GM21737 (cell line): ENCODE results near the gene EMP2.
A peak's percentile ranks its signal among the peaks of the same experiment; 100 is the strongest.
"Not testable (repeated sequence)": the region's sequence is repeated elsewhere in the genome, so short reads cannot be mapped to it uniquely, and the experiment has no call there.

Experiments used
- ATAC-seq: cut with Tn5 transposase; IDR thresholded peaks from one replicate; pipeline ENCODE4 v1.9.1; 2021; ENCODE audit warnings: mild to moderate bottlenecking, moderate library complexity; ENCODE audit not compliant: unreplicated experiment

The EMP2 gene

DNA sequence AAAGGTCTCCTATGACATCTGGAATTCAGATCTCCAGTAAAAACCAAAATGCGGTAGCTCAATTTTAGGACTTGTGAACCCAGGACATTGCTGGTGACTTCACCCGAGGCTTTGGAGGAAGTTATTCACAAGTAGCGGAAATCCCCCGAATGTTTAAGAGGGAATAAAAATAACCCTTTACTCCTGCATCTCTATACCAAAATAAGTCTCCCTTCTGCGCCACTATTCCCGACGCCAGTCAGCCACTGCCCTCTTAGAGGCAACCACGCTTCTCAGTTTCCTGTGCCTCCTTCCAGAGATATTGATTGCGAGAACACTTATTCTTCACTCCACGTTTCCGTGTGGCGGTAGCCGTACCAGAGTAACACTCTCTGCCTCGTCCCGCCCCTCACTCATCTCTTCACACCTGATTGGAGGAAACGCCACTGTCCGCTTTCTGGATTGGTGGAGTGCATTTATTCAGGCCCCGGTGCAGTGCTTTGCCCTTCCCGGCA is 27.4 kb downstream of the EMP2 start:
- ATAC-seq: peak; percentile 88

DNA sequence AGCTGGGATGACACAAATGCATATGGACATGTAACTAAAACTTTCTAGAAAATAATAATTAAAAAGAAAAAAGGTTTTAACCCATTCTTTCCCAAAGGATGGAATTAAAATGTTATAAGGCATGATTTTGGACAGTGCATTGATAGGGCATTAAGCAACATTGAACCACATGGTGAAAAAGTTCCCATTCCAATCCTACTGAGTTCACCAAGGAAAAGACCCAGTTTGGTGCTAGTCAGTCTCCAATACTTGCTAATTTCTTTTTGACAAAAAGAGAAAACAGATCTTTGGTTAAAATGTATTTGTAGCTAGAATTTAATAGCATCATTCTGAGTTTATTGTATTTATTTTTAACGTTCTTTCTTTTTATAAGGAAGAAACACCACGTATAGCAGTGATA is 28.1 kb downstream of the EMP2 start:
- ATAC-seq: no peak

DNA sequence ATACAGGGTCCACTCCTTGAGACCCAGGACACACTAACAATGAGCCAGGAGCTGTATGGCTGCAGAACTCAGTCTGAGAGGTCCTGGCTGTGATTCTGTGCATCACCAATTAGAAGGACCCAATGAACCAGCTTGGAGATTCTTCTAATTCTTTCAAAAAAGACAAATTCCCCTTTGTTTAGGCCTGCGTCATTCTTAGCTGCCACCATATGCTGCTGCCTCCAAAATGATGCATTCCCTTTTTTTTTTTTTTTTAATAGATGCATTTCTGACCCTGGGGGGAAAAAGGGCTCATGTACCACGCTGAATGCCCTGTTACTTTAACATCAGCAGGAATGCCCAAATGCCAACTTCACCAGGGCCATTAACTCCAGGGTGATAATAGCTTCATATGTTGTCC is 28.5 kb downstream of the EMP2 start:
- ATAC-seq: no peak

DNA sequence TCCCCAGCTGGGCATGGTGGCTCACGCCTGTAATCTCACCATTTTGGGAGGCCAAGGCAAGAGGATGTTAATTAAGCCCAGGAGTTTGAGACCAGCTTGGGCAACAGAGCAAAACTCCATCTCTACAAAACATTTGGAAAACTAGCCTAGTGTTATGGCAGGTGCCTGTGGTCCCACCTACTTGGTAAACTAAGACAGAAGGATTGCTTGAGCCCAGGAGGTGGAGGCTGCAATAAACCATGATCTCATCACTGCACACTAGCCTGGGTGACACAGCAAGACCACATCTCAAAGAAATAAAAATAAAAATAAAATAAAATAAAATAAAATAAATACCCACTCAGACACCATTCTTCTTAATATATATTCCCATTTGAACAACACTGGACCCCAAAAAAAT is 32.0 kb downstream of the EMP2 start:
- ATAC-seq: no peak

GRCh38 chr16:10547708-10548107 is 32.7 kb downstream of the EMP2 start:
- no peak for ATAC-seq

DNA sequence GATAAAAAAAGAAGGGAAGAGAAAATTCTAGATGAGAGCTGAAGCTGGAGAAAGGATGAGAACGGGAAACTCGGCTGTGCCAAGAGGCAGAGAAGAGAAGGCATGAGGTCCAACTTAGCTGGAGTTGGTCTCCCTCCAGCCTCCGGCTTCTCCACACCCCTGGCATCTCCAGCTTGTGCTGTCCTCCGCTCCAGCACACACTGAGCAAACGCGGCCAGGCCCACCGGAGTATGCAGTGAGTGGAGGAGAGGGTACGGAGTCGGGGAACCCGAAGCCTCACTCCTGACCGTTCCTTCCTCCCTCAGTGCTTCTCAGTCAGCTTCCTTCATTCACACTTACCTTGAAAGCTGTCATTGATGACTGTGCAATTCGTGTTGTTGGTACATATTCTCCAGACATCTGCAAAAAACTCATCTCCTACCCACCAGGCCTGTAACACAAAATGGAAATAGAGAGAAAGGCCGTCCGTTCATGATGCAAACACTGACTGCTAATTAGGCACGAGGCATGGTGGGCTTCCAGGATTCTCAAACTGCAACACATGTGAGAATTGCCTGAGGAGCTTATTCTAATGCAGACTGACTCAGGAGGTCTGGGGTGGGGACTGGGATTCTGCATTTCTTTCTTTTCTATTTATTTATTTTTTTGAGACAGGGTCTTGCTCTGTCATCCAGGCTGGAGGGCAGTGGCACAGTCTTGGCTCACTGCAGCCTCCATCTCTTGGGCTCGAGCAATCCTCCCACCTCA is 37.0 kb downstream of the EMP2 start:
- no peak for ATAC-seq

GRCh38 chr16:10541366-10541765 is 39.0 kb downstream of the EMP2 start:
- no peak for ATAC-seq

GRCh38 chr16:10539793-10540192 is 40.6 kb downstream of the EMP2 start:
- ATAC-seq: no peak

DNA sequence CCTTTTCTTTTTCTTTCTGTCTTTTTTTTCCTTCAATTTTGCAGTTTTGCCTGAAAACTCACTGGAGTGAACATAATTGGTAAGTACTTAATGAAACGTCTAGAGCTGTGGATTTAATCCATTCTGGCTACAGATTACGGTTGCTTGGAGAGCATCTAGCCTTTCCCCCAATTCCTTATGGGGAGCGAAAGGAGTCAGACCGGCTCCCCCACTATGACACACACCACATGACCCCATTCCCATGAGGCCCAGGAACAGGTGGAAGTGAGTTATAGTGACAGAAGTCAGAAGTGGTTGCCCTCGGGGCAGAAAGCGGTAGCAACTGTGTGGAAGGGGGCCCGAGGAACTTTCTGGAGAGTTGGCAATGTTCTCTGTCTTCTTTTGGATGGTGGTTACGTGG is 41.2 kb downstream of the EMP2 start:
- ATAC-seq: no peak

DNA sequence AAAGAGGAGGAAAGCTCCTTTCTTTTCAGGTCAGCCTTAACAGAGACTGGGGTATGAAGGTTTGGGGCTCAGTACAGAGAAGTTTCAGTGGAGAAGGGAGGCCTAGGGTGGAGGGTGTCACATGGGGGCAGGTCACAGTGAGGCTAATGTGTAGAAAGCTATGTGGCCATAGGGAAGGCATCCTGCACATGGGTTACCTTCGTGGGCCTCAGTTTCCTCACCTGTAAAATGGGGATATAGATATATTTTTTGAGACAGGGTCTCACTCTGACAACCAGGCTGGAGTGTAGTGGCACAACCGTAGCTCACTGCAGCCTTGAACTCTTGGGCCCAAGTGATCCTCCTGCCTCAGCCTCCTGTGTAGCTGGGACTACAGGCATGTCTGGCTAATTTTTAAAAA is 41.8 kb downstream of the EMP2 start:
- ATAC-seq: no peak

GRCh38 chr16:10537946-10538345 is 42.5 kb downstream of the EMP2 start:
- no peak for ATAC-seq

GRCh38 chr16:10536814-10537389 is 43.5 kb downstream of the EMP2 start:
- ATAC-seq: no peak

GRCh38 chr16:10536328-10536727 is 44.1 kb downstream of the EMP2 start:
- not testable (repeated sequence) for ATAC-seq

GRCh38 chr16:10535461-10535860 is 44.9 kb downstream of the EMP2 start:
- ATAC-seq: no peak

DNA sequence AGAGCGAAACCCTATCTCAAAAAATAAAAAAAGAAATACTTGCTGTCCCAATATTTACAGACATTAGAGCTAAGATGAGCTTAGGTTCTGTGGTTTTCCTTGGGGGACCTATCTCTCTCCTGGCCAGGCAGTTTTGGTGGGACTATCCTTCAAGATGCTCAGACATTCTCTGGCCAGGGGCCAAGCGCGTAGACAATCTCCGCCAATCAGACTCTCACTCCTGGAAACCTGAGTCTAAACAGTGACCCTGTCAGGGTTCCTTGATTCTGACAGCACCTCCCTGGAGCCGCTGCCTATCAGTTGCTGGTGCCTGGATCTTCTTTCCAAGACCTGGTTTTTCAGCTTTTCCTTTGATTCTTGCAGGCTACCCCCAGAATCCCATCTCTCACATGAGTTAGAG is 45.6 kb downstream of the EMP2 start:
- no peak for ATAC-seq

- ATAC-seq: not testable (repeated sequence)
These were observed 46.8 kb downstream of the EMP2 start for GRCh38 chr16:10533612-10534011.

DNA sequence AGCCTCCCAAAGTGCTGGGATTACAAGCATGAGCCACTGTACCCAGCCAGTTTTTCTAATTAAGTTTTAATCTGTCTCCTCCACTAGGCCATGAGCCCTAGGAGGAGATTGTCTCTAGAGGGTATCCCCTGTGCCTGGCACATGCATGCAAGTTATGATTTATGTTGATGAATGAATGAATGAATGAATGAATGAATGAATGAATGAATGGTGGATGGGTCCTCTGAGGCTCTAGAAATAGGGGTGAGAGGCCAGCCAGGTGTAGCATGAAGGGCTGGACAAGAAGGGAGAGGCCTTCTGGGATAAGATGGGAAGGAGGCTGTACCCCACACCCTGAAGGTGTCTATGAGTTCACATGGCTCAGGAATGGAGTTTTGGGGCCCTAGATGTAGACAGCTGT is 48.8 kb downstream of the EMP2 start:
- no peak for ATAC-seq

GRCh38 chr16:10530685-10531084 is 49.7 kb downstream of the EMP2 start:
- ATAC-seq: no peak

DNA sequence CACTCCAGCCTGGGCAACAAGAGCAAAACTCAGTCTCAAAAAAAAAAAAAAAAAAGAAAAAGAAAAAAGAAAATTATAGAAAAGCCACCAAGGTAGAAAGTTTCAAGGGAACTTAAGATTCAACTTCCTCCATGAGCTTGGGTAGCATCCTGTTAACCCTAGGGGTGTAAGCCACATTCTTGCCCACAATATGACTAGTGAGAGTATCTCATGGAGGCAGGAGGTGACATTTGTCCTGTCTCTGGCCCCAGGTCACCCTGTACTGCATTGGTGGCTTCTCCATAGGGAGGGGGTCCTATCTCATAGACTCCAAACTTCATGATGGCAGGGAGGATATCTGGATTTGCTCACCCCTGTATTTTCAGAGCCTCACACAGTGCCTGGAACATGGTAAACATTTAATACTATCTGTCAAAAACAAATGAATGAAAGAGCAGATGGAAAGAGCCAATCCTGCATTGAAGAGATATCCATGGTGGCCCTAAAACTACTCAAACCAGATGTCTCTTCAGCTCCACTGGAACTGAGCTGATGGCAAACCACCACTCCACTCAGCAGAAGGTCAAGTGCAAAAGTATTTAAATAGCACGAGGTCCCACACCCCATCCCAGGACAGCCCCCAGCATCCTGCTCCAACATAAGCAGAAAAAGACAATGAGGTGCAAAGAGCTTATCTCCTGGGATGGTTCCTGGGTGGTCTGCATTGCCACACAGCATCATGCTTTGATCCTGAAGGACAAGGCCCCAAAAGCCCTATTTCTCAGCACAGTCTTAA is 50.3 kb downstream of the EMP2 start:
- no peak for ATAC-seq

GRCh38 chr16:10528635-10529034 is 51.8 kb downstream of the EMP2 start:
- ATAC-seq: no peak

DNA sequence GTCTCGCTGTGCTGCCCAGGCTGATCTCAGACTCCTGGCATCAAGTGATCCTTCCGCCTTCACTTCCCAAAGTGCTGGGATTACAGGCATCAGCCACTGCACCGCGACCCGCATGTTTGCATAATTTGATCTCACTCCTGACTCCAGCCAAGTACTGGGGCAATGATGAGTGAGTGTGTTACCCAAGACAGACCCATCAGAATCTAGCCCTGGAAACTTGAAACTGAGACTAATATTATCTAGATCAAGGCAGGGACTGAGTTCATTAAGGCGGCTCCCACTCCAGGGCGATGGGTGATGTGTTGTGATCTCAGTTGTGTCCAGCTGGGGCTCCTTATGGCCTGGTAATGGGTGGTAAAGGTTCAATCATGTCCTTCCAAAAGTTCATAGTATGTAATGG is 53.4 kb downstream of the EMP2 start:
- no peak for ATAC-seq
